Epithelial cell of proximal tubule (primary cell): ENCODE measurements around the gene ZFHX3. TPM values are rescaled to one million over a fixed set of nuclear protein-coding genes. Genes with fewer than 3 reads are reported as not detected.
A peak's percentile ranks its signal among the peaks of the same experiment; 100 is the strongest.

Experiments used
- DNase-seq: peaks from one replicate; pipeline ENCODE4 v3.0.0-alpha.2; 2011; ENCODE audit warnings: low read depth
- H3K4me3 ChIP-seq: 2 replicates; pipeline ENCODE4 v1.5.1; 2011; ENCODE audit warnings: low read depth, mild to moderate bottlenecking, low read length
- CTCF ChIP-seq: conservative IDR thresholded peaks from 2 replicates; pipeline ENCODE4 v1.5.1; 2012; ENCODE audit warnings: low read depth, mild to moderate bottlenecking, low read length
- total RNA-seq: library from RNA; depleted of rRNA; stranded (reverse); fragments of >200 nt; gene quantifications from 2 replicates; pipeline ENCODE4 v1.2.3, GENCODE V29; 2015

The ZFHX3 gene
- total RNA-seq, 1 donor from 2014 or later: 9.6 TPM

- no peak for DNase-seq
- TF ChIP-seq CTCF: no peak
- H3K4me3 ChIP-seq: no peak overlapping the region
Observed at GRCh38 chr16:72836181-72836580, 211.7 kb downstream of the ZFHX3 start.

- DNase-seq: no peak
- no peak overlapping the region for H3K4me3 ChIP-seq
- TF ChIP-seq CTCF: no peak
Observed at GRCh38 chr16:72835086-72835485, 212.8 kb downstream of the ZFHX3 start.

- H3K4me3 ChIP-seq: no peak overlapping the region
- no peak for TF ChIP-seq CTCF
- no peak for DNase-seq
Observed at GRCh38 chr16:72834499-72834898, 213.4 kb downstream of the ZFHX3 start.

GRCh38 chr16:72833969-72834368 lies 214.0 kb downstream of the ZFHX3 start:
- H3K4me3 ChIP-seq: no peak overlapping the region
- no peak for TF ChIP-seq CTCF

GRCh38 chr16:72833482-72833881 lies 214.4 kb downstream of the ZFHX3 start:
- no peak overlapping the region for H3K4me3 ChIP-seq
- TF ChIP-seq CTCF: no peak
- DNase-seq: no peak

More at GRCh38 chr16:72833969-72834368, 214.0 kb downstream of the ZFHX3 start:
- no peak for DNase-seq

GRCh38 chr16:72832621-72833248 lies 215.2 kb downstream of the ZFHX3 start:
- DNase-seq: no peak
- no peak overlapping the region for H3K4me3 ChIP-seq
- TF ChIP-seq CTCF: peak; percentile 100
